Osteoblast (primary cell): Measurements from ENCODE around the gene KLHL17. TPM values are rescaled to one million over a fixed set of nuclear protein-coding genes. Genes with fewer than 3 reads are reported as not detected.

ENCODE experiments used
- DNase-seq: peaks from one replicate; pipeline ENCODE4 v3.0.0; 2011; ENCODE audit warnings: low spot score, mixed read lengths; ENCODE audit not compliant: insufficient read length; ENCODE audit errors: missing footprints
- H2AFZ ChIP-seq: 2 replicates; pipeline ENCODE4 v1.6.0; 2011; ENCODE audit warnings: mild to moderate bottlenecking, low read length
- H3K27ac ChIP-seq: 2 replicates; pipeline ENCODE4 v1.5.1; 2011; ENCODE audit warnings: mild to moderate bottlenecking, low read depth, low read length, moderate library complexity
- H3K27me3 ChIP-seq: 2 replicates; pipeline ENCODE4 v1.6.0; 2012; ENCODE audit warnings: mild to moderate bottlenecking, control low read depth, inconsistent platforms, low read length, moderate library complexity; ENCODE audit not compliant: insufficient read depth
- H3K36me3 ChIP-seq: 2 replicates; pipeline ENCODE4 v1.5.1; 2011; ENCODE audit warnings: mild to moderate bottlenecking, low read length, control low read depth, moderate library complexity; ENCODE audit not compliant: insufficient read depth
- H3K4me1 ChIP-seq: 2 replicates; pipeline ENCODE4 v1.5.1; 2011; ENCODE audit warnings: mild to moderate bottlenecking, low read length, control low read depth, moderate library complexity; ENCODE audit not compliant: insufficient read depth
- H3K4me2 ChIP-seq: 2 replicates; pipeline ENCODE4 v1.6.0; 2011; ENCODE audit warnings: mild to moderate bottlenecking, low read length; ENCODE audit not compliant: insufficient read depth
- H3K4me3 ChIP-seq: fragments of 200-600 bp; sonication (generic); 3 replicates; pipeline ENCODE4 v1.5.1; 2012; ENCODE audit warnings: mild to moderate bottlenecking, low read length, inconsistent platforms; ENCODE audit not compliant: insufficient read depth
- H3K79me2 ChIP-seq: 2 replicates; pipeline ENCODE4 v1.6.0; 2012; ENCODE audit warnings: mild to moderate bottlenecking, low read length, control low read depth, inconsistent platforms; ENCODE audit not compliant: insufficient read depth
- H3K9me3 ChIP-seq: 2 replicates; pipeline ENCODE4 v1.5.1; 2011; ENCODE audit warnings: low read depth, low read length, control low read depth
- H4K20me1 ChIP-seq: 2 replicates; pipeline ENCODE4 v1.6.0; 2012; ENCODE audit warnings: mild to moderate bottlenecking, low read length, control low read depth; ENCODE audit not compliant: insufficient read depth
- total RNA-seq: library from RNA; depleted of rRNA; stranded (reverse); fragments of >200 nt; gene quantifications from 2 replicates; pipeline ENCODE4 v1.2.3, GENCODE V29; 2012
- TF ChIP-seq, protein P1 (sequence below): IDR thresholded peaks from 2 replicates; pipeline ENCODE4 v1.5.1; 2011; ENCODE audit warnings: mild to moderate bottlenecking, low read depth, low read length, moderate library complexity; ENCODE audit errors: extremely low read depth

Gene KLHL17
- total RNA-seq, 1 donor: 5.4 TPM

DNA sequence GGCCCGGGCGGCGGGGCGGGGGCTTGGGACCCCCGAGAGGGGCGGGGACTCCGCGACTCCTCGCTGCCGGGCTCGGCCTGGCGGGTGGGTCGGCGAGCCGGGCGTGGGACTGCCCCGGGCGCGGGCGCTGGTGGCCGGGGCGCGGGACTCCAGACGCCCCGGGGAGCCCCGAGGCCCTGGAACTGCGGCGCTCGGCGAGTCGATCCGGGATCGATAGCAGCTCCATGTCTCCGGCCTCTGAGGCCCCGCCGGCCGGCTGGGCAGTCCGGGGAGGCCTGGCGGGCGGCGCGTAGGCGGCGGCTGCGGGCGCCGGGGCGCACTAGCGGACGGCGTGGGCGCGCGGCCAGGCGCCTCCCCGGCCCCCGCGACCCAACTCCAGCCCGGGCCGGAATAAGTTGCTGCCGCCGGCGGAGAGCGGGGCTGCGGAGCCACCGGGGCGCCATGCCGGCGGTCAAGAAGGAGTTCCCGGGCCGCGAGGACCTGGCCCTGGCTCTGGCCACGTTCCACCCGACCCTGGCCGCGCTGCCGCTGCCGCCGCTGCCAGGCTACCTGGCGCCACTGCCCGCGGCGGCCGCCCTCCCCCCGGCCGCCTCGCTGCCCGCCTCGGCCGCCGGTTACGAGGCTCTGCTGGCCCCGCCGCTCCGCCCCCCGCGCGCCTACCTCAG is 36.3 kb upstream of the KLHL17 start:
- H3K4me2 ChIP-seq: peak overlapping the region; percentile 80
- DNase-seq: peak; percentile 95
- H3K27ac ChIP-seq: no peak overlapping the region
- peak overlapping the region; percentile 75 for H3K4me3 ChIP-seq
- no peak overlapping the region for H2AFZ ChIP-seq
- peaks cover 11% of the 10 kb centered on the region for H3K27me3 ChIP-seq
- H3K9me3 ChIP-seq: no peaks in the 10 kb centered on the region
- H3K4me1 ChIP-seq: peaks cover 19% of the 10 kb centered on the region
- TF ChIP-seq, protein P1, sequence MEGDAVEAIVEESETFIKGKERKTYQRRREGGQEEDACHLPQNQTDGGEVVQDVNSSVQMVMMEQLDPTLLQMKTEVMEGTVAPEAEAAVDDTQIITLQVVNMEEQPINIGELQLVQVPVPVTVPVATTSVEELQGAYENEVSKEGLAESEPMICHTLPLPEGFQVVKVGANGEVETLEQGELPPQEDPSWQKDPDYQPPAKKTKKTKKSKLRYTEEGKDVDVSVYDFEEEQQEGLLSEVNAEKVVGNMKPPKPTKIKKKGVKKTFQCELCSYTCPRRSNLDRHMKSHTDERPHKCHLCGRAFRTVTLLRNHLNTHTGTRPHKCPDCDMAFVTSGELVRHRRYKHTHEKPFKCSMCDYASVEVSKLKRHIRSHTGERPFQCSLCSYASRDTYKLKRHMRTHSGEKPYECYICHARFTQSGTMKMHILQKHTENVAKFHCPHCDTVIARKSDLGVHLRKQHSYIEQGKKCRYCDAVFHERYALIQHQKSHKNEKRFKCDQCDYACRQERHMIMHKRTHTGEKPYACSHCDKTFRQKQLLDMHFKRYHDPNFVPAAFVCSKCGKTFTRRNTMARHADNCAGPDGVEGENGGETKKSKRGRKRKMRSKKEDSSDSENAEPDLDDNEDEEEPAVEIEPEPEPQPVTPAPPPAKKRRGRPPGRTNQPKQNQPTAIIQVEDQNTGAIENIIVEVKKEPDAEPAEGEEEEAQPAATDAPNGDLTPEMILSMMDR: no peak
- no peaks in the 10 kb centered on the region for H3K36me3 ChIP-seq
- H4K20me1 ChIP-seq: peaks cover 55% of the 10 kb centered on the region
- H3K79me2 ChIP-seq: no peaks in the 10 kb centered on the region

DNA sequence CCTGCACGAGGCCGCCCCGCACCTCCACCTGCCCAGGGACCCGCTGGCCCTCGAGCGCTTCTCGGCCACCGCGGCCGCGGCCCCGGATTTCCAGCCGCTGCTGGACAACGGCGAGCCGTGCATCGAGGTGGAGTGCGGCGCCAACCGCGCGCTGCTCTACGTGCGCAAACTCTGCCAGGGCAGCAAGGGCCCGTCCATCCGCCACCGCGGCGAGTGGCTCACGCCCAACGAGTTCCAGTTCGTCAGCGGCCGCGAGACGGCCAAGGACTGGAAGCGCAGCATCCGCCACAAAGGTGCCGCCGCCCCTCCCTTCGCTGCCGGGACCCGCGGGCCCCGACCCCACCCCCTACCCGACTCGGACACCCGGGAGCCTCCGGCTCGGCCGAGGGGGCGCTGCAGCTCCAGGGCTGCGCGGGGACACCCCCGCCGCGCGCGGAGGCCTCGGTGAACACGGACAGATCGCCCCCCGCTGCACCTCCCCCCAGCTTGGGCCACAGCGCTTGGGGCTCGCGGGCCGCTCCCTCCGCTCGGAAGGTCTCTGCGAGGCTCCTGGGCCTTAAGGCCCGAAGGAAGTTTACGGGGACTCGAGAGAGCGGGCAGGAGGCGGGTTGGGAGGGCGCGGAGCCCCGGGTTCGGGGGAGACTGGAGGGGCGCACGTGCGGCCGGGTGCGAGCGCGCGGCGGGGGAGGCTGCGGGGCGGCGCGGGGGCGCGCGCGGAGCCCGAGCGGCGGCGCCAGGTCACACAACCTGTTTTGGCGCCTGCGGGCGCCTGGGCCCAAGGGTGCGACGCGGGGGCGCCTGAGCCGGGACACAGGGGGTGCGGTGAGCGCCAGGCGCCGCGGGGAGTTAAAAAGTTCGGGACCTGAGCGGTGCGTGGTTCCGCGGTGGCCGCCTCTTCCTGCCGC is 35.5 kb upstream of the KLHL17 start:
- Histone ChIP-seq H3K9me3 (no peaks in the 10 kb centered on the region), H3K27ac (no peak overlapping the region), H3K36me3 (no peaks in the 10 kb centered on the region), H2AFZ (no peak overlapping the region), H3K4me2 (peak overlapping the region; percentile 80), H4K20me1 (peaks cover 59% of the 10 kb centered on the region), H3K79me2 (no peaks in the 10 kb centered on the region), H3K4me3 (peak overlapping the region; percentile 75), H3K27me3 (peaks cover 3% of the 10 kb centered on the region), H3K4me1 (peaks cover 19% of the 10 kb centered on the region)
- TF ChIP-seq, protein P1: no peak
- DNase-seq: peak; percentile 96

DNA sequence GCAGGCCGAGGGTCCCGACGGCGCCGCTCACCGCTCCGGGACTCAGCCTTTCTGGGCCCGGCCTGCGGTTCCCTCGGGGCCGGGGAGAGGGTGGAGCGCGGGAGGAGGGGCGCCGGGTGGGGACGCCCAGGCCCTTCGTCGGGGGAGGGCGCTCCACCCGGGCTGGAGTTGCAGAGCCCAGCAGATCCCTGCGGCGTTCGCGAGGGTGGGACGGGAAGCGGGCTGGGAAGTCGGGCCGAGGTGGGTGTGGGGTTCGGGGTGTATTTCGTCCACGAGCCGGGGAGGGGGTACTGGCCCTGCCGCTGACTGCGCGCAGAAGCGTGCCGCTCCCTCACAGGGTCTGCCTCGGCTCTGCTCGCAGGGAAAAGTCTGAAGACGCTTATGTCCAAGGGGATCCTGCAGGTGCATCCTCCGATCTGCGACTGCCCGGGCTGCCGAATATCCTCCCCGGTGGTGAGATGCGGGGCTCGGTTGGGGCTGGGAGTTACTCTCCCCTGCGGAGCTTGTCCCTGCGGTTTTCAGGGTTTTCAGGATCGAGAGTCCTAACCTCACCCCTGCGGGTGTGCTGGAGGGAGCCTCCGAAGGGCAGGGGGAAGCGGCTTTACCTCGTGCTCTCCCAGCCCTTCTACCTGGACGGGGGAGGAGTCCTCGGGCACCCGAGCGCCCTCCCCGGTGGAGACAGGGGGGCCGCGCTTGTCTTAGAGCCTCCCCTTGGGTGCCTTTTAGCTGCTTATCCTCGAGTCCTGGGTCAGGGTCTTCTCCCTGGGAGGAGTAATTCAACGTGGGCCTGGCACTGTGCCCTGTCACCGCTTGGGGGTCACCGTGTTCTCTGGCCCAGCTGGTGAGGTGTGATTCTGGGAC is 34.6 kb upstream of the KLHL17 start:
- Histone ChIP-seq H3K9me3 (no peaks in the 10 kb centered on the region), H3K4me1 (peaks cover 13% of the 10 kb centered on the region), H3K36me3 (no peaks in the 10 kb centered on the region), H4K20me1 (peaks cover 54% of the 10 kb centered on the region), H3K4me2 (peak overlapping the region; percentile 80), H2AFZ (no peak overlapping the region), H3K79me2 (no peaks in the 10 kb centered on the region), H3K4me3 (peak overlapping the region; percentile 75), H3K27me3 (no peaks in the 10 kb centered on the region), H3K27ac (no peak overlapping the region)
- peak; percentile 96 for DNase-seq
- TF ChIP-seq, protein P1: no peak
